Anterior cingulate cortex (tissue), 58 donors: ENCODE data around the gene ZFYVE19.

ENCODE experiments used
- DNase-seq, 58 donors: peaks; one replicate each; lab custom pipeline; 2025; lab: John Stamatoyannopoulos, UW

Gene ZFYVE19

GRCh38 chr15:40808861-40809450 lies 2.1 kb downstream of the ZFYVE19 start:
- DNase-seq, result no peak

- no peak for DNase-seq
These were observed 6.0 kb downstream of the ZFYVE19 start for GRCh38 chr15:40812721-40813425.

- DNase-seq, result peak in 12 of 58 donors; percentile 2 to 26 (median 14)
These were observed 8.3 kb downstream of the ZFYVE19 start for GRCh38 chr15:40815042-40815698.

- no peak for DNase-seq
These were observed 12.2 kb downstream of the ZFYVE19 start for GRCh38 chr15:40819048-40819447.

GRCh38 chr15:40821195-40821594 lies 14.3 kb downstream of the ZFYVE19 start:
- no peak for DNase-seq

GRCh38 chr15:40823572-40824343 lies 16.9 kb downstream of the ZFYVE19 start:
- DNase-seq, result no peak

GRCh38 chr15:40825661-40826422 lies 19.0 kb downstream of the ZFYVE19 start:
- no peak for DNase-seq

GRCh38 chr15:40826423-40827075 lies 19.7 kb downstream of the ZFYVE19 start:
- no peak for DNase-seq

- DNase-seq, result no peak
These were observed 21.7 kb downstream of the ZFYVE19 start, which contains the start of gene PPP1R14D for GRCh38 chr15:40828447-40829036. Gene PPP1R14D, minus strand, starts transcription at chr15:40828708. Its CDS starts 67 bp downstream, at chr15:40828641.

- no peak for DNase-seq
These were observed 22.2 kb downstream of the ZFYVE19 start for GRCh38 chr15:40829115-40829514.

GRCh38 chr15:40830884-40831283 lies 24.0 kb downstream of the ZFYVE19 start:
- no peak for DNase-seq

- DNase-seq, result no peak
These were observed 25.0 kb downstream of the ZFYVE19 start for GRCh38 chr15:40831861-40832260.

- DNase-seq, result no peak
These were observed 26.0 kb downstream of the ZFYVE19 start for GRCh38 chr15:40832903-40833302.

- DNase-seq, result no peak
These were observed 29.1 kb downstream of the ZFYVE19 start for GRCh38 chr15:40836020-40836419.

- DNase-seq, result no peak
These were observed 31.9 kb downstream of the ZFYVE19 start for GRCh38 chr15:40838756-40839155.

- no peak for DNase-seq
These were observed 34.9 kb downstream of the ZFYVE19 start for GRCh38 chr15:40841741-40842140.

GRCh38 chr15:40843261-40843884 lies 36.5 kb downstream of the ZFYVE19 start:
- no peak for DNase-seq

GRCh38 chr15:40843885-40844695 lies 37.2 kb downstream of the ZFYVE19 start, which contains the start of gene SPINT1:
Gene SPINT1, plus strand, starts transcription at chr15:40844048. Its CDS starts 507 bp downstream, at chr15:40844555.
- no peak for DNase-seq
